Colonic mucosa (tissue), 4 donors: ENCODE data around the gene MIOS. TPM values are rescaled to one million over a fixed set of nuclear protein-coding genes. Genes with fewer than 3 reads are reported as not detected.
A peak's percentile ranks its signal among the peaks of the same experiment; 100 is the strongest.

ENCODE experiments used
- DNase-seq: peaks from one replicate; pipeline ENCODE4 v3.0.0-alpha.2; 2020
- H3K27ac ChIP-seq: fragments of 200-600 bp; one replicate; pipeline ENCODE4 v1.8.0; 2021
- H3K27me3 ChIP-seq: fragments of 200-600 bp; one replicate; pipeline ENCODE4 v1.8.0; 2021
- H3K36me3 ChIP-seq: fragments of 200-600 bp; one replicate; pipeline ENCODE4 v1.8.0; 2021
- H3K4me1 ChIP-seq: fragments of 200-600 bp; one replicate; pipeline ENCODE4 v1.8.0; 2021; ENCODE audit warnings: mild to moderate bottlenecking
- H3K4me3 ChIP-seq: fragments of 200-600 bp; one replicate; pipeline ENCODE4 v1.8.0; 2021
- H3K9ac ChIP-seq, 2 donors: one replicate each; pipeline ENCODE4 v1.7.0; 2013; ENCODE audit warnings: control low read depth in 2 of 2, low read depth in 2 of 2, low read length in 2 of 2
- H3K9me3 ChIP-seq: fragments of 200-600 bp; one replicate; pipeline ENCODE4 v1.8.0; 2021
- CTCF ChIP-seq: fragments of 200-600 bp; IDR thresholded peaks from one replicate; pipeline ENCODE4 v1.8.0; 2022; ENCODE audit warnings: antibody characterized with exemption, mild to moderate bottlenecking
- intact Hi-C: fragments of 100-400 bp; cut with DNase I; formaldehyde crosslinking; loops from one replicate; pipeline ENCODE4 v1.14.1; 2022
- total RNA-seq, 2 donors: library from RNA; stranded (reverse); fragmentation: NEBNext Ultra II Directional in 1 of 2; extraction: Animal tissue kit (Norgen Biotek cat#: 25700) in 1 of 2; gene quantifications; one replicate each; pipeline ENCODE4 v1.2.1, GENCODE V29; 2021
- donor health status: healthy.
- donor health status: DM: no; HTN: no; CAD: no.
- donor health status: DM: no; HTN: no; CAD: no.

Gene MIOS
- total RNA-seq, 2 donors from 2014 or later: 23.7 to 26.8 TPM

DNA sequence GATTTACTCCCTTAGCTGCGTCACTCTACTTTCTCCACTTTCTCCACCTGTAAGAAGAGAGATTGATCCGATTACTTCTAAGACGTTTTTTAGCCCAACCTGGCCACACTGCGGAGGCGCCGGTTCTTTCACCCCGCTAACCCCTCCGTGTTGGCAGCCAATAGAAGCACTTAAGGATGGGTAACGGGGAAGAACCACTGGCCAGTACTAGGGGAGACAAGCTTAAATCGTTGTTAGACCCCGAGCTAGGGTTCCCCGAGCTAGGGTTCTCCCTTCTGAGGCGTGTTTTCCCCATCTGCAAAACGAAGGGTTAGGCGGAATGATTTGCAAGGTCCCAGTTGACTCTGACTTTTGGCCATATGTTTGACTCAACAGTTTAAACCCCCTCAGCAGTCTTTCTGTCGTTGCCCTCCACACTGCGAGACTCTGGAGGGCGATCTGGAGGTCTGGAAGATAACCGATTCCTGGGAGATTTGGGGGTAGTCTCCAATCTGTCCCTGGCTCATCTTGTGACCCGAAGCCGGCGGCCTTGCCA lies 74.5 kb downstream of the MIOS start:
- peak overlapping the region; percentile 95 for H3K27ac ChIP-seq
- TF ChIP-seq CTCF: no peak
- DNase-seq: peak; percentile 31
- H3K36me3 ChIP-seq: no peaks in the 10 kb centered on the region
- intact Hi-C loops: no loop called here
- peak overlapping the region; percentile 96 to 99 for H3K9ac ChIP-seq
- no peaks in the 10 kb centered on the region for H3K27me3 ChIP-seq
- H3K4me1 ChIP-seq: peaks cover 10% of the 10 kb centered on the region
- H3K9me3 ChIP-seq: no peaks in the 10 kb centered on the region
- H3K4me3 ChIP-seq: peak overlapping the region; percentile 72

GRCh38 chr7:7642081-7642480 lies 75.4 kb downstream of the MIOS start:
- peak; percentile 65 for DNase-seq
- Histone ChIP-seq H3K9ac (peak overlapping the region in 1 of 2 donors; percentile 99), H3K27ac (peak overlapping the region; percentile 95), H3K36me3 (no peaks in the 10 kb centered on the region), H3K4me3 (no peak overlapping the region), H3K27me3 (no peaks in the 10 kb centered on the region), H3K9me3 (no peaks in the 10 kb centered on the region), H3K4me1 (peaks cover 10% of the 10 kb centered on the region)
- no peak for TF ChIP-seq CTCF
- intact Hi-C loops: no loop called here

- Histone ChIP-seq H3K27me3 (no peaks in the 10 kb centered on the region), H3K4me1 (peaks cover 3% of the 10 kb centered on the region)
- intact Hi-C loops: no loop called here
These were observed 80.9 kb downstream of the MIOS start for GRCh38 chr7:7647495-7648036.

GRCh38 chr7:7650682-7651206 lies 84.1 kb downstream of the MIOS start:
- Histone ChIP-seq H3K4me1 (no peaks in the 10 kb centered on the region), H3K4me3 (no peak overlapping the region), H3K27me3 (no peaks in the 10 kb centered on the region), H3K27ac (no peak overlapping the region), H3K9me3 (no peaks in the 10 kb centered on the region), H3K36me3 (no peaks in the 10 kb centered on the region), H3K9ac (no peak overlapping the region)
- TF ChIP-seq CTCF: no peak
- DNase-seq: no peak
- intact Hi-C loops: no loop called here

More at GRCh38 chr7:7647495-7648036, 80.9 kb downstream of the MIOS start:
- no peaks in the 10 kb centered on the region for H3K36me3 ChIP-seq
- TF ChIP-seq CTCF: no peak
- H3K27ac ChIP-seq: no peak overlapping the region
- no peak overlapping the region for H3K4me3 ChIP-seq
- no peak overlapping the region for H3K9ac ChIP-seq
- H3K9me3 ChIP-seq: no peaks in the 10 kb centered on the region
- DNase-seq: no peak

DNA sequence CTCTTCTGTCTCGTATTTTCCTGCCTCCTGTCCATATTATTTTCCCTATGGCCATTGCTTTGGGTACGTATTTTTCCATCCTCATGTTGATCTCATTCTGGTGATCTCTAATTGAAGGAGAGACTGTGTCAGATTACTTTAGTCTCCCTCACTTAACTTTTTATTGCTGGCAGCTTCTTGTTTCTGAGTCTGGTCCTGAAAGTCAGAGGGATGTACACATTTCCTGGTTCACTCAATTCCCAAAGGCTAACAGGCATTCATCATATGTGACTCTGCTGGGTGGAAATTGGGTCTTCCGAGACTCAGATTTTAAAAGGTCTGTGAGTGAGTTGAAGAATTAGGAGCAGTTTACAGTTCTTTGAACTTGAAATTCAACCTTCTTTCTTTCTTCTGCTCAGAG lies 84.8 kb downstream of the MIOS start:
- Histone ChIP-seq H3K9me3 (no peaks in the 10 kb centered on the region), H3K27me3 (no peaks in the 10 kb centered on the region), H3K36me3 (no peaks in the 10 kb centered on the region), H3K9ac (no peak overlapping the region), H3K4me1 (no peaks in the 10 kb centered on the region), H3K27ac (no peak overlapping the region), H3K4me3 (no peak overlapping the region)
- no peak for DNase-seq
- intact Hi-C loops: no loop called here
- no peak for TF ChIP-seq CTCF
